ENCODE results near the gene GDI1.

Gene GDI1

GRCh38 chrX:154458954-154459778 is 22.2 kb downstream of the GDI1 start:
- Histone ChIP-seq H3K4me3 (ENCODE audit: low read length) (peak overlapping the region; percentile 66), H3K4me1 (ENCODE audit: insufficient read depth, low read length) (no peaks in the 10 kb centered on the region), H3K9me3 (ENCODE audit: insufficient read depth, low read depth, low read length) (no peaks in the 10 kb centered on the region), H3K9ac (ENCODE audit: low read depth, low read length) (peak overlapping the region; percentile 21; the same call in 1 of the 2 replicates), H3K27me3 (ENCODE audit: insufficient read depth, low read length) (peaks cover 5% of the 10 kb centered on the region), H3K27ac (ENCODE audit: low read length) (no peak overlapping the region), H3K36me3 (ENCODE audit: insufficient read depth, low read depth, low read length) (no peaks in the 10 kb centered on the region)

DNA sequence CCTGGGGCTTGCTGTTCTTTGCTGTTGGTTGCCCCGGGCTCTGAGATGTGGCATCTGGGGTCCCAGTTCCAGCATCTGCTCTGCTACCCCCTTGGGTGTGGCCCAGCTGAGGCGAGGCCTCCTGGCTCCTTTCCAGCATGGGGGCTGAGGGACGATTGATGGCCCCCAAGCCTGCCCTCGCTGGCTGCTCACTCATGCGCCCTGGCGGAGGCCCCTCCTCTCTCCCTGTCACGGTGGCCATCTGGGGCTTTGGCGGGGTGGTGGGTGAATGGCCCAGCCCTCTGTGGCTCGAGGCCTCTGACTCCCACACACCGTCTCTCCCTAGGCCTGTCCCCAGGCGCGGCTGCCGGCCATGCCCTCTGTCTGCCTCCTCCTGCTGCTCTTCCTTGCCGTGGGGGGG is 22.9 kb downstream of the GDI1 start:
- no peak overlapping the region for H3K9ac ChIP-seq (ENCODE audit: low read depth, low read length)
- no peaks in the 10 kb centered on the region for H3K9me3 ChIP-seq (ENCODE audit: insufficient read depth, low read depth, low read length)
- H3K27me3 ChIP-seq (ENCODE audit: insufficient read depth, low read length) = peaks cover 5% of the 10 kb centered on the region
- no peak overlapping the region for H3K27ac ChIP-seq (ENCODE audit: low read length)
- no peaks in the 10 kb centered on the region for H3K4me1 ChIP-seq (ENCODE audit: insufficient read depth, low read length)
- no peak overlapping the region for H3K4me3 ChIP-seq (ENCODE audit: low read length)
- 0 out of 2 replicates have a peak, but pooled peaks cover 3% of the 10 kb centered on the region for H3K36me3 ChIP-seq (ENCODE audit: insufficient read depth, low read depth, low read length)

DNA sequence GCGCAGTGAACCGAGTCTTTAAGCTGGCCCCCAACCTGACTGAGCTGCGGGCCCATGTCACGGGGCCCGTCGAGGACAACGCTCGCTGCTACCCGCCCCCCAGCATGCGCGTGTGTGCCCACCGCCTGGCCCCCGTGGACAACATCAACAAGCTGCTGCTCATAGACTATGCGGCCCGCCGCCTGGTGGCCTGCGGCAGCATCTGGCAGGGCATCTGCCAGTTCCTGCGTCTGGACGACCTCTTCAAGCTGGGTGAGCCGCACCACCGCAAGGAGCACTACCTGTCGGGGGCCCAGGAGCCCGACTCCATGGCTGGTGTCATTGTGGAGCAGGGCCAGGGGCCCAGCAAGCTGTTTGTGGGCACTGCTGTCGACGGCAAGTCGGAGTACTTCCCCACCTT is 23.4 kb downstream of the GDI1 start:
- 0 out of 2 replicates have a peak, but pooled peaks cover 3% of the 10 kb centered on the region for H3K36me3 ChIP-seq (ENCODE audit: insufficient read depth, low read depth, low read length)
- H3K27ac ChIP-seq (ENCODE audit: low read length) = no peak overlapping the region
- peaks cover 5% of the 10 kb centered on the region for H3K27me3 ChIP-seq (ENCODE audit: insufficient read depth, low read length)
- H3K9ac ChIP-seq (ENCODE audit: low read depth, low read length) = no peak overlapping the region
- H3K4me3 ChIP-seq (ENCODE audit: low read length) = no peak overlapping the region
- no peaks in the 10 kb centered on the region for H3K9me3 ChIP-seq (ENCODE audit: insufficient read depth, low read depth, low read length)
- no peaks in the 10 kb centered on the region for H3K4me1 ChIP-seq (ENCODE audit: insufficient read depth, low read length)

GRCh38 chrX:154462396-154462795 is 25.4 kb downstream of the GDI1 start:
- Histone ChIP-seq H3K27me3 (ENCODE audit: insufficient read depth, low read length) (no peaks in the 10 kb centered on the region), H3K9me3 (ENCODE audit: insufficient read depth, low read depth, low read length) (no peaks in the 10 kb centered on the region), H3K9ac (ENCODE audit: low read depth, low read length) (no peak overlapping the region), H3K4me1 (ENCODE audit: insufficient read depth, low read length) (no peaks in the 10 kb centered on the region), H3K36me3 (ENCODE audit: insufficient read depth, low read depth, low read length) (0 out of 2 replicates have a peak, but pooled peaks cover 3% of the 10 kb centered on the region), H3K4me3 (ENCODE audit: low read length) (no peak overlapping the region), H3K27ac (ENCODE audit: low read length) (no peak overlapping the region)

GRCh38 chrX:154463611-154464220 is 26.8 kb downstream of the GDI1 start:
- Histone ChIP-seq H3K9me3 (ENCODE audit: insufficient read depth, low read depth, low read length) (no peaks in the 10 kb centered on the region), H3K4me1 (ENCODE audit: insufficient read depth, low read length) (no peaks in the 10 kb centered on the region), H3K27ac (ENCODE audit: low read length) (no peak overlapping the region), H3K9ac (ENCODE audit: low read depth, low read length) (no peak overlapping the region), H3K4me3 (ENCODE audit: low read length) (no peak overlapping the region), H3K27me3 (ENCODE audit: insufficient read depth, low read length) (no peaks in the 10 kb centered on the region), H3K36me3 (ENCODE audit: insufficient read depth, low read depth, low read length) (0 out of 2 replicates have a peak, but pooled peaks cover 3% of the 10 kb centered on the region)

DNA sequence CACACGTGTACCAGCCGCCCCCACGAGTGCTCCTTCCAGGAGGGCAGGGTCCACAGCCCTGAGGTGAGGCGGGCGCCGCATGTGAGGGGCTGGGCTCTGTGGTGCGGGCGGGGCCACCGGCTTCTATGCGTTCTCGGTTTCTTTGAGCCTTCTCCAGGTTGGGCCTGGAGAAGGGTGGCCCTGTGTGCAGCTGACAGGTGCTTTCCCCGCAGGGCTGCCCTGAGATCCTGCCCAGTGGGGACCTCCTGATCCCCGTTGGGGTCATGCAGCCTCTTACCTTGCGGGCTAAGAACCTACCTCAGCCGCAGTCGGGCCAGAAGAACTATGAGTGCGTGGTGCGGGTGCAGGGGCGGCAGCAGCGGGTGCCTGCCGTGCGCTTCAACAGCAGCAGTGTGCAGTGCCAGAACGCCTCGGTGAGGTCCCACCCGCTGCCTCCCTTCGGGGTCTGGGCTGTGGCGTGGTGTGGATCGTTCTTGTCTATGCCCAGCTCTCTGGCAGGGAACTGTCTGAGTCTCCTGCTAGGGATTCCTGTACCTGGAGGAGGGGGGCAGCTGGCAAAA is 27.9 kb downstream of the GDI1 start:
- Histone ChIP-seq H3K4me3 (ENCODE audit: low read length) (no peak overlapping the region), H3K9ac (ENCODE audit: low read depth, low read length) (no peak overlapping the region), H3K36me3 (ENCODE audit: insufficient read depth, low read depth, low read length) (peaks cover 3% of the 10 kb centered on the region; the same call in 1 of the 2 replicates), H3K9me3 (ENCODE audit: insufficient read depth, low read depth, low read length) (no peaks in the 10 kb centered on the region), H3K27me3 (ENCODE audit: insufficient read depth, low read length) (no peaks in the 10 kb centered on the region), H3K4me1 (ENCODE audit: insufficient read depth, low read length) (no peaks in the 10 kb centered on the region), H3K27ac (ENCODE audit: low read length) (no peak overlapping the region)

DNA sequence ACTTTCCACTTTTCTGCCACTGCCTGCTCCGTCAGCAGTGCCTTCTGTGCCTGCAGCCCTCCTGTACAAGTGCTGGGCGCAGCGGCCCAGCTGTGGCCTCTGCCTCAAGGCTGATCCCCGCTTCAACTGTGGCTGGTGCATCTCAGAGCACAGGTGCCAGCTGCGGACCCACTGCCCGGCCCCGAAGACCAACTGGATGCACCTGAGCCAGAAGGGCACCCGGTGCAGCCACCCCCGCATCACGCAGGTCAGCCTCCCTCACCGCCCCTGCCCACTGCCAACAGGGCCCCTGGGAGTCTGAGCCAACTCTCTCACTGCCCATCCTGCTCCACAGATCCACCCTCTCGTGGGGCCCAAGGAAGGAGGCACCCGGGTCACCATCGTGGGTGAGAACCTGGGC is 28.6 kb downstream of the GDI1 start:
- Histone ChIP-seq H3K27me3 (ENCODE audit: insufficient read depth, low read length) (no peaks in the 10 kb centered on the region), H3K4me1 (ENCODE audit: insufficient read depth, low read length) (no peaks in the 10 kb centered on the region), H3K9ac (ENCODE audit: low read depth, low read length) (no peak overlapping the region), H3K27ac (ENCODE audit: low read length) (no peak overlapping the region), H3K36me3 (ENCODE audit: insufficient read depth, low read depth, low read length) (peaks cover 3% of the 10 kb centered on the region; the same call in 1 of the 2 replicates), H3K9me3 (ENCODE audit: insufficient read depth, low read depth, low read length) (no peaks in the 10 kb centered on the region), H3K4me3 (ENCODE audit: low read length) (no peak overlapping the region)

- no peaks in the 10 kb centered on the region for H3K4me1 ChIP-seq (ENCODE audit: insufficient read depth, low read length)
- no peak overlapping the region for H3K4me3 ChIP-seq (ENCODE audit: low read length)
- H3K27ac ChIP-seq (ENCODE audit: low read length) = no peak overlapping the region
- peaks cover 3% of the 10 kb centered on the region; the same call in 1 of the 2 replicates for H3K36me3 ChIP-seq (ENCODE audit: insufficient read depth, low read depth, low read length)
- no peaks in the 10 kb centered on the region for H3K9me3 ChIP-seq (ENCODE audit: insufficient read depth, low read depth, low read length)
- no peak overlapping the region for H3K9ac ChIP-seq (ENCODE audit: low read depth, low read length)
- no peaks in the 10 kb centered on the region for H3K27me3 ChIP-seq (ENCODE audit: insufficient read depth, low read length)
Observed at GRCh38 chrX:154466036-154466435, 29.1 kb downstream of the GDI1 start.

DNA sequence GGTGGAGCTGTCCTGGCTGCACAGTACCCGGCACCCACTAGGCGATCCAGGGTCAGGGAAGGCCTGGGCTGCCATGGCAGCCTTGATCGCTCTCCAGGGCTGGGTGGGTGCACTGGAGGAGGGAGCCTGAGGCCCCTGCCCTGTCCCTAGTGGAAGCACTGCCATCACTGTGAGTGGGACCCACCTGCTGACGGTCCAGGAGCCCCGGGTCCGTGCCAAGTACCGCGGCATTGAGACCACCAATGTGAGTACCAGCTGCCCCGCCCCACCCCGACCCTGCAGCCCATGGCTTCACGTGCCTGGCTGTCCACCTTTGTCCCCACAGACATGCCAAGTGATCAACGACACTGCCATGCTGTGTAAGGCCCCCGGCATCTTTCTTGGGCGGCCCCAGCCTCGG is 30.0 kb downstream of the GDI1 start:
- Histone ChIP-seq H3K36me3 (ENCODE audit: insufficient read depth, low read depth, low read length) (peaks cover 3% of the 10 kb centered on the region), H3K4me1 (ENCODE audit: insufficient read depth, low read length) (no peaks in the 10 kb centered on the region)

GRCh38 chrX:154467556-154467955 is 30.6 kb downstream of the GDI1 start:
- Histone ChIP-seq H3K4me1 (ENCODE audit: insufficient read depth, low read length) (no peaks in the 10 kb centered on the region), H3K36me3 (ENCODE audit: insufficient read depth, low read depth, low read length) (peaks cover 3% of the 10 kb centered on the region), H3K9me3 (ENCODE audit: insufficient read depth, low read depth, low read length) (no peaks in the 10 kb centered on the region), H3K9ac (ENCODE audit: low read depth, low read length) (no peak overlapping the region), H3K27ac (ENCODE audit: low read length) (no peak overlapping the region), H3K4me3 (ENCODE audit: low read length) (no peak overlapping the region), H3K27me3 (ENCODE audit: insufficient read depth, low read length) (no peaks in the 10 kb centered on the region)

More for the DNA sequence above, 30.0 kb downstream of the GDI1 start:
- Histone ChIP-seq H3K27me3 (ENCODE audit: insufficient read depth, low read length) (no peaks in the 10 kb centered on the region), H3K4me3 (ENCODE audit: low read length) (no peak overlapping the region), H3K9me3 (ENCODE audit: insufficient read depth, low read depth, low read length) (no peaks in the 10 kb centered on the region), H3K27ac (ENCODE audit: low read length) (no peak overlapping the region), H3K9ac (ENCODE audit: low read depth, low read length) (no peak overlapping the region)

DNA sequence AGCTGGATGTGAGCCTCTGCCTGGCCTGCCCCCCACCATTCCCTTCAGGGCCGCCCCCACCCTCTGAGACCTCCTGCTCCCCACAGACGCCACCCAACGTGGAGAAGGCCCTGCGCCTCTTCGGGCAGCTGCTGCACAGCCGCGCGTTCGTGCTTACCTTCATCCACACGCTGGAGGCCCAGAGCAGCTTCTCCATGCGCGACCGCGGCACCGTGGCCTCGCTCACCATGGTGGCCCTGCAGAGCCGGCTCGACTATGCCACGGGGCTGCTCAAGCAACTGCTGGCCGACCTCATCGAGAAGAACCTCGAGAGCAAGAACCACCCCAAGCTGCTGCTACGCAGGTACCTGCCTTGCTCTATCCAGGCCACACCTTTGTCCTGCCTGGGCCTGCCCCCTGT is 31.3 kb downstream of the GDI1 start:
- Histone ChIP-seq H3K9me3 (ENCODE audit: insufficient read depth, low read depth, low read length) (no peaks in the 10 kb centered on the region), H3K4me3 (ENCODE audit: low read length) (no peak overlapping the region), H3K27me3 (ENCODE audit: insufficient read depth, low read length) (no peaks in the 10 kb centered on the region), H3K36me3 (ENCODE audit: insufficient read depth, low read depth, low read length) (peaks cover 3% of the 10 kb centered on the region), H3K9ac (ENCODE audit: low read depth, low read length) (no peak overlapping the region), H3K27ac (ENCODE audit: low read length) (no peak overlapping the region), H3K4me1 (ENCODE audit: insufficient read depth, low read length) (no peaks in the 10 kb centered on the region)

GRCh38 chrX:154469114-154469513 is 32.2 kb downstream of the GDI1 start:
- no peak overlapping the region for H3K27ac ChIP-seq (ENCODE audit: low read length)
- no peaks in the 10 kb centered on the region for H3K4me1 ChIP-seq (ENCODE audit: insufficient read depth, low read length)
- no peak overlapping the region for H3K4me3 ChIP-seq (ENCODE audit: low read length)
- no peaks in the 10 kb centered on the region for H3K27me3 ChIP-seq (ENCODE audit: insufficient read depth, low read length)
- no peaks in the 10 kb centered on the region for H3K9me3 ChIP-seq (ENCODE audit: insufficient read depth, low read depth, low read length)
- H3K9ac ChIP-seq (ENCODE audit: low read depth, low read length) = no peak overlapping the region
- peaks cover 3% of the 10 kb centered on the region for H3K36me3 ChIP-seq (ENCODE audit: insufficient read depth, low read depth, low read length)
